HepG2 (cell line): ENCODE measurements around the gene IGFLR1. TPM values are rescaled to one million over a fixed set of nuclear protein-coding genes. Genes with fewer than 3 reads are reported as not detected.

ENCODE experiments used
- HMGA1 ChIP-seq: sonication (generic); formaldehyde crosslinking; conservative IDR thresholded peaks from 2 replicates; pipeline ENCODE4 v1.4.0; 2020; ENCODE audit warnings: missing genetic modification reagents
- MXD4 ChIP-seq: IDR thresholded peaks from 2 replicates; pipeline ENCODE4 v1.6.1; 2016; ENCODE audit warnings: mild to moderate bottlenecking, missing biosample characterization, missing genetic modification reagents
- RBM39 ChIP-seq: fragments of 200-400 bp; formaldehyde crosslinking; IDR thresholded peaks from one replicate; pipeline ENCODE4 v1.6.1; 2018; ENCODE audit warnings: antibody characterized with exemption, mild to moderate bottlenecking, low read depth, low read length; ENCODE audit not compliant: poor library complexity, severe bottlenecking
- RNF2 ChIP-seq: fragments of 450-650 bp; conservative IDR thresholded peaks from 2 replicates; pipeline ENCODE4 v1.6.1; 2016; ENCODE audit warnings: low read depth
- RXRA ChIP-seq: sonication (generic); formaldehyde crosslinking; IDR thresholded peaks from 2 replicates; pipeline ENCODE4 v1.5.1; 2020; ENCODE audit warnings: missing genetic modification reagents
- THAP11 ChIP-seq: IDR thresholded peaks from 2 replicates; pipeline ENCODE4 v1.6.1; 2016; ENCODE audit warnings: missing biosample characterization, missing genetic modification reagents
- ZEB1 ChIP-seq: IDR thresholded peaks from 2 replicates; pipeline ENCODE4 v1.6.1; 2012; ENCODE audit warnings: mild to moderate bottlenecking, low read depth, inconsistent platforms; ENCODE audit not compliant: insufficient replicate concordance
- ZIK1 ChIP-seq: sonication (generic); formaldehyde crosslinking; IDR thresholded peaks from 2 replicates; pipeline ENCODE4 v1.5.0; 2020; ENCODE audit warnings: mild to moderate bottlenecking, low read depth, missing genetic modification reagents, borderline replicate concordance
- ZNF225 ChIP-seq: sonication (generic); formaldehyde crosslinking; IDR thresholded peaks from 2 replicates; pipeline ENCODE4 v1.4.0; 2020; ENCODE audit warnings: mild to moderate bottlenecking, missing genetic modification reagents
- ZNF530 ChIP-seq: sonication (generic); formaldehyde crosslinking; IDR thresholded peaks from 2 replicates; pipeline ENCODE4 v1.5.0; 2020; ENCODE audit warnings: low read depth, mild to moderate bottlenecking, missing genetic modification reagents
- ZNF616 ChIP-seq: sonication (generic); formaldehyde crosslinking; IDR thresholded peaks from 2 replicates; pipeline ENCODE4 v1.5.0; 2020; ENCODE audit warnings: low read depth, mild to moderate bottlenecking, missing genetic modification reagents
- ZNF788 ChIP-seq: sonication (generic); formaldehyde crosslinking; IDR thresholded peaks from 2 replicates; pipeline ENCODE4 v1.5.0; 2020; ENCODE audit warnings: mild to moderate bottlenecking, missing genetic modification reagents, borderline replicate concordance
- ZSCAN31 ChIP-seq: sonication (generic); formaldehyde crosslinking; IDR thresholded peaks from 2 replicates; pipeline ENCODE4 v1.5.0; 2020; ENCODE audit warnings: low read depth, mild to moderate bottlenecking, missing genetic modification reagents
- polyA plus RNA-seq, 8 experiments: library from polyadenylated mRNA; depleted of rRNA in 3 of 8; stranded (reverse) in 7 of 8; unstranded in 1 of 8; fragments of >200 nt; fragmentation: Illumina TruSeq in 4 of 8; extraction: Trizol in 4 of 8; gene quantifications; 2 replicates each; pipeline versions ENCODE4 v1.2.1 to v1.2.3, GENCODE V29; 2011 to 2016; ENCODE audit warnings: low read depth in 4 of 8, missing spikeins in 1 of 8, mixed read lengths in 1 of 8; ENCODE audit not compliant: insufficient read depth in 1 of 8
- total RNA-seq, 5 experiments: library from RNA; depleted of rRNA; stranded (reverse); fragments of >200 nt; fragmentation: Illumina TruSeq; extraction: Trizol; gene quantifications; 2 replicates each; pipeline ENCODE4 v1.2.3, GENCODE V29; 2016; ENCODE audit warnings: low read depth in 1 of 5
- TF ChIP-seq, protein P1 (sequence below): sonication (generic); formaldehyde crosslinking; IDR thresholded peaks from 2 replicates; pipeline ENCODE4 v1.4.0; 2020; ENCODE audit warnings: missing genetic modification reagents
- TF ChIP-seq, protein P2 (sequence below): sonication (generic); formaldehyde crosslinking; conservative IDR thresholded peaks from 2 replicates; pipeline ENCODE4 v1.8.1; 2023; ENCODE audit warnings: missing genetic modification reagents
- TF ChIP-seq, protein P3 (sequence below): sonication (generic); formaldehyde crosslinking; conservative IDR thresholded peaks from 2 replicates; pipeline ENCODE4 v1.4.0; 2020; ENCODE audit warnings: missing genetic modification reagents
- TF ChIP-seq, protein P4 (sequence below): sonication (generic); formaldehyde crosslinking; IDR thresholded peaks from 2 replicates; pipeline ENCODE4 v1.4.0; 2020; ENCODE audit warnings: mild to moderate bottlenecking, missing genetic modification reagents, borderline replicate concordance
- TF ChIP-seq, protein P5 (sequence below): IDR thresholded peaks from 2 replicates; pipeline ENCODE4 v1.6.1; 2012; ENCODE audit warnings: low read depth, low read length, improper control_type of control experiment

IGFLR1 gene
- total and polyA plus RNA-seq, 2 of the 13 experiments (the other 11 are each of a cell fraction or from before 2014, with no cell fraction given), result 5.4 to 8.9 TPM

DNA sequence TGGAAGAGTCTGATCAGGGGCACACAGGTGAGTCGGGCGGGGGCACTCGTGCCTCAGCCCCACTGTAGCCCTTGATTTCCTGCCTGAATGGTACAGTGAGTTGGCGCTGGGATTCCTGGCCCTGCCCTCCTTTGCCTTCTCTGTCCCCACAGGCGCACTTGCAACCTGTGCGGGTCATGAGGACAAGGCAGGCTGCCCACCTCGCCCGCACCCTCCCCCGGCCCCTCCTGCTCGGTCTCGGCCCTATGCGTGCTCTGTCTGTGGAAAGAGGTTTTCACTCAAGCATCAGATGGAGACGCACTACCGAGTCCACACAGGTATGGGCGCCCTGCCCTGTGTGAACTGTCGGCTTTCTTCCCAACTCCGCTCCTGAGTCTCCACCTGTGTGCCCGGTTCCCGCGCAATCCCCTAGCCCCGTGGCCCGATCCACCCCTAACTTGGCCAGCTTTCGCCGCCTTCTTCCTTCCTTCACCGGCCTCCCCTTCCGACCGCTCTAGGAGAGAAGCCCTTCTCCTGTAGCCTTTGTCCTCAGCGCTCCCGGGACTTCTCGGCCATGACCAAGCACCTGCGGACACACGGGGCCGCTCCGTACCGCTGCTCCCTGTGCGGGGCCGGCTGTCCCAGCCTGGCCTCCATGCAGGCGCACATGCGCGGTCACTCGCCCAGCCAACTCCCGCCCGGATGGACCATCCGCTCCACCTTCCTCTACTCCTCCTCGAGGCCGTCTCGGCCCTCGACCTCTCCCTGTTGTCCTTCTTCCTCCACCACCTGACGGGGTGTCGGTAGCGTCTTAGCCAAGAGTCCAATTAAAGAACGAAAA lies 26.1 kb downstream of the IGFLR1 start (continued):
- TF ChIP-seq ZNF616 (CRISPR knock-in tag) (0 out of 2 replicates have a peak, but pooled peaks have one; percentile 52), ZSCAN31 (0 out of 2 replicates have a peak, but pooled peaks have one; percentile 52), RNF2 (no peak; the same call in 1 of the 2 replicates), MXD4 (CRISPR knock-in tag) (no peak), RBM39 (no peak), RXRA (CRISPR knock-in tag) (no peak), ZIK1 (CRISPR knock-in tag) (0 out of 2 replicates have a peak, but pooled peaks have one; percentile 69), HMGA1 (CRISPR knock-in tag) (no peak), THAP11 (CRISPR knock-in tag) (peak; percentile 9; the same call in 1 of the 2 replicates), ZNF788 (CRISPR knock-in tag) (no peak), ZNF530 (CRISPR knock-in tag) (no peak), ZEB1 (peak; percentile 15), ZNF225 (CRISPR knock-in tag) (no peak)
- TF ChIP-seq, protein P1, sequence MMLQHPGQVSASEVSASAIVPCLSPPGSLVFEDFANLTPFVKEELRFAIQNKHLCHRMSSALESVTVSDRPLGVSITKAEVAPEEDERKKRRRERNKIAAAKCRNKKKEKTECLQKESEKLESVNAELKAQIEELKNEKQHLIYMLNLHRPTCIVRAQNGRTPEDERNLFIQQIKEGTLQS (CRISPR knock-in tag), result no peak
- TF ChIP-seq, protein P2, sequence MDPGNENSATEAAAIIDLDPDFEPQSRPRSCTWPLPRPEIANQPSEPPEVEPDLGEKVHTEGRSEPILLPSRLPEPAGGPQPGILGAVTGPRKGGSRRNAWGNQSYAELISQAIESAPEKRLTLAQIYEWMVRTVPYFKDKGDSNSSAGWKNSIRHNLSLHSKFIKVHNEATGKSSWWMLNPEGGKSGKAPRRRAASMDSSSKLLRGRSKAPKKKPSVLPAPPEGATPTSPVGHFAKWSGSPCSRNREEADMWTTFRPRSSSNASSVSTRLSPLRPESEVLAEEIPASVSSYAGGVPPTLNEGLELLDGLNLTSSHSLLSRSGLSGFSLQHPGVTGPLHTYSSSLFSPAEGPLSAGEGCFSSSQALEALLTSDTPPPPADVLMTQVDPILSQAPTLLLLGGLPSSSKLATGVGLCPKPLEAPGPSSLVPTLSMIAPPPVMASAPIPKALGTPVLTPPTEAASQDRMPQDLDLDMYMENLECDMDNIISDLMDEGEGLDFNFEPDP (CRISPR knock-in tag), result no peak
- TF ChIP-seq, protein P3, sequence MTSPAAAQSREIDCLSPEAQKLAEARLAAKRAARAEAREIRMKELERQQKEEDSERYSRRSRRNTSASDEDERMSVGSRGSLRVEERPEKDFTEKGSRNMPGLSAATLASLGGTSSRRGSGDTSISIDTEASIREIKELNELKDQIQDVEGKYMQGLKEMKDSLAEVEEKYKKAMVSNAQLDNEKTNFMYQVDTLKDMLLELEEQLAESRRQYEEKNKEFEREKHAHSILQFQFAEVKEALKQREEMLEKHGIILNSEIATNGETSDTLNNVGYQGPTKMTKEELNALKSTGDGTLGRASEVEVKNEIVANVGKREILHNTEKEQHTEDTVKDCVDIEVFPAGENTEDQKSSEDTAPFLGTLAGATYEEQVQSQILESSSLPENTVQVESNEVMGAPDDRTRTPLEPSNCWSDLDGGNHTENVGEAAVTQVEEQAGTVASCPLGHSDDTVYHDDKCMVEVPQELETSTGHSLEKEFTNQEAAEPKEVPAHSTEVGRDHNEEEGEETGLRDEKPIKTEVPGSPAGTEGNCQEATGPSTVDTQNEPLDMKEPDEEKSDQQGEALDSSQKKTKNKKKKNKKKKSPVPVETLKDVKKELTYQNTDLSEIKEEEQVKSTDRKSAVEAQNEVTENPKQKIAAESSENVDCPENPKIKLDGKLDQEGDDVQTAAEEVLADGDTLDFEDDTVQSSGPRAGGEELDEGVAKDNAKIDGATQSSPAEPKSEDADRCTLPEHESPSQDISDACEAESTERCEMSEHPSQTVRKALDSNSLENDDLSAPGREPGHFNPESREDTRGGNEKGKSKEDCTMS (CRISPR knock-in tag), result no peak; the same call in 1 of the 2 replicates
- TF ChIP-seq, protein P4, sequence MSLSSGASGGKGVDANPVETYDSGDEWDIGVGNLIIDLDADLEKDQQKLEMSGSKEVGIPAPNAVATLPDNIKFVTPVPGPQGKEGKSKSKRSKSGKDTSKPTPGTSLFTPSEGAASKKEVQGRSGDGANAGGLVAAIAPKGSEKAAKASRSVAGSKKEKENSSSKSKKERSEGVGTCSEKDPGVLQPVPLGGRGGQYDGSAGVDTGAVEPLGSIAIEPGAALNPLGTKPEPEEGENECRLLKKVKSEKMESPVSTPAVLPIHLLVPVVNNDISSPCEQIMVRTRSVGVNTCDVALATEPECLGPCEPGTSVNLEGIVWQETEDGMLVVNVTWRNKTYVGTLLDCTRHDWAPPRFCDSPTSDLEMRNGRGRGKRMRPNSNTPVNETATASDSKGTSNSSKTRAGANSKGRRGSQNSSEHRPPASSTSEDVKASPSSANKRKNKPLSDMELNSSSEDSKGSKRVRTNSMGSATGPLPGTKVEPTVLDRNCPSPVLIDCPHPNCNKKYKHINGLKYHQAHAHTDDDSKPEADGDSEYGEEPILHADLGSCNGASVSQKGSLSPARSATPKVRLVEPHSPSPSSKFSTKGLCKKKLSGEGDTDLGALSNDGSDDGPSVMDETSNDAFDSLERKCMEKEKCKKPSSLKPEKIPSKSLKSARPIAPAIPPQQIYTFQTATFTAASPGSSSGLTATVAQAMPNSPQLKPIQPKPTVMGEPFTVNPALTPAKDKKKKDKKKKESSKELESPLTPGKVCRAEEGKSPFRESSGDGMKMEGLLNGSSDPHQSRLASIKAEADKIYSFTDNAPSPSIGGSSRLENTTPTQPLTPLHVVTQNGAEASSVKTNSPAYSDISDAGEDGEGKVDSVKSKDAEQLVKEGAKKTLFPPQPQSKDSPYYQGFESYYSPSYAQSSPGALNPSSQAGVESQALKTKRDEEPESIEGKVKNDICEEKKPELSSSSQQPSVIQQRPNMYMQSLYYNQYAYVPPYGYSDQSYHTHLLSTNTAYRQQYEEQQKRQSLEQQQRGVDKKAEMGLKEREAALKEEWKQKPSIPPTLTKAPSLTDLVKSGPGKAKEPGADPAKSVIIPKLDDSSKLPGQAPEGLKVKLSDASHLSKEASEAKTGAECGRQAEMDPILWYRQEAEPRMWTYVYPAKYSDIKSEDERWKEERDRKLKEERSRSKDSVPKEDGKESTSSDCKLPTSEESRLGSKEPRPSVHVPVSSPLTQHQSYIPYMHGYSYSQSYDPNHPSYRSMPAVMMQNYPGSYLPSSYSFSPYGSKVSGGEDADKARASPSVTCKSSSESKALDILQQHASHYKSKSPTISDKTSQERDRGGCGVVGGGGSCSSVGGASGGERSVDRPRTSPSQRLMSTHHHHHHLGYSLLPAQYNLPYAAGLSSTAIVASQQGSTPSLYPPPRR, result no peak
- TF ChIP-seq, protein P5, sequence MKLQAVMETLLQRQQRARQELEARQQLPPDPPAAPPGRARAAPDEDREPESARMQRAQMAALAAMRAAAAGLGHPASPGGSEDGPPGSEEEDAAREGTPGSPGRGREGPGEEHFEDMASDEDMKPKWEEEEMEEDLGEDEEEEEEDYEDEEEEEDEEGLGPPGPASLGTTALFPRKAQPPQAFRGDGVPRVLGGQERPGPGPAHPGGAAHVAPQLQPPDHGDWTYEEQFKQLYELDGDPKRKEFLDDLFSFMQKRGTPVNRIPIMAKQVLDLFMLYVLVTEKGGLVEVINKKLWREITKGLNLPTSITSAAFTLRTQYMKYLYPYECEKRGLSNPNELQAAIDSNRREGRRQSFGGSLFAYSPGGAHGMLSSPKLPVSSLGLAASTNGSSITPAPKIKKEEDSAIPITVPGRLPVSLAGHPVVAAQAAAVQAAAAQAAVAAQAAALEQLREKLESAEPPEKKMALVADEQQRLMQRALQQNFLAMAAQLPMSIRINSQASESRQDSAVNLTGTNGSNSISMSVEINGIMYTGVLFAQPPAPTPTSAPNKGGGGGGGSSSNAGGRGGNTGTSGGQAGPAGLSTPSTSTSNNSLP, result no peak
